ENCODE data around the gene ARHGAP33.
A peak's percentile ranks its signal among the peaks of the same experiment; 100 is the strongest.

ARHGAP33 gene, protein sequence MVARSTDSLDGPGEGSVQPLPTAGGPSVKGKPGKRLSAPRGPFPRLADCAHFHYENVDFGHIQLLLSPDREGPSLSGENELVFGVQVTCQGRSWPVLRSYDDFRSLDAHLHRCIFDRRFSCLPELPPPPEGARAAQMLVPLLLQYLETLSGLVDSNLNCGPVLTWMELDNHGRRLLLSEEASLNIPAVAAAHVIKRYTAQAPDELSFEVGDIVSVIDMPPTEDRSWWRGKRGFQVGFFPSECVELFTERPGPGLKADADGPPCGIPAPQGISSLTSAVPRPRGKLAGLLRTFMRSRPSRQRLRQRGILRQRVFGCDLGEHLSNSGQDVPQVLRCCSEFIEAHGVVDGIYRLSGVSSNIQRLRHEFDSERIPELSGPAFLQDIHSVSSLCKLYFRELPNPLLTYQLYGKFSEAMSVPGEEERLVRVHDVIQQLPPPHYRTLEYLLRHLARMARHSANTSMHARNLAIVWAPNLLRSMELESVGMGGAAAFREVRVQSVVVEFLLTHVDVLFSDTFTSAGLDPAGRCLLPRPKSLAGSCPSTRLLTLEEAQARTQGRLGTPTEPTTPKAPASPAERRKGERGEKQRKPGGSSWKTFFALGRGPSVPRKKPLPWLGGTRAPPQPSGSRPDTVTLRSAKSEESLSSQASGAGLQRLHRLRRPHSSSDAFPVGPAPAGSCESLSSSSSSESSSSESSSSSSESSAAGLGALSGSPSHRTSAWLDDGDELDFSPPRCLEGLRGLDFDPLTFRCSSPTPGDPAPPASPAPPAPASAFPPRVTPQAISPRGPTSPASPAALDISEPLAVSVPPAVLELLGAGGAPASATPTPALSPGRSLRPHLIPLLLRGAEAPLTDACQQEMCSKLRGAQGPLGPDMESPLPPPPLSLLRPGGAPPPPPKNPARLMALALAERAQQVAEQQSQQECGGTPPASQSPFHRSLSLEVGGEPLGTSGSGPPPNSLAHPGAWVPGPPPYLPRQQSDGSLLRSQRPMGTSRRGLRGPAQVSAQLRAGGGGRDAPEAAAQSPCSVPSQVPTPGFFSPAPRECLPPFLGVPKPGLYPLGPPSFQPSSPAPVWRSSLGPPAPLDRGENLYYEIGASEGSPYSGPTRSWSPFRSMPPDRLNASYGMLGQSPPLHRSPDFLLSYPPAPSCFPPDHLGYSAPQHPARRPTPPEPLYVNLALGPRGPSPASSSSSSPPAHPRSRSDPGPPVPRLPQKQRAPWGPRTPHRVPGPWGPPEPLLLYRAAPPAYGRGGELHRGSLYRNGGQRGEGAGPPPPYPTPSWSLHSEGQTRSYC

DNA sequence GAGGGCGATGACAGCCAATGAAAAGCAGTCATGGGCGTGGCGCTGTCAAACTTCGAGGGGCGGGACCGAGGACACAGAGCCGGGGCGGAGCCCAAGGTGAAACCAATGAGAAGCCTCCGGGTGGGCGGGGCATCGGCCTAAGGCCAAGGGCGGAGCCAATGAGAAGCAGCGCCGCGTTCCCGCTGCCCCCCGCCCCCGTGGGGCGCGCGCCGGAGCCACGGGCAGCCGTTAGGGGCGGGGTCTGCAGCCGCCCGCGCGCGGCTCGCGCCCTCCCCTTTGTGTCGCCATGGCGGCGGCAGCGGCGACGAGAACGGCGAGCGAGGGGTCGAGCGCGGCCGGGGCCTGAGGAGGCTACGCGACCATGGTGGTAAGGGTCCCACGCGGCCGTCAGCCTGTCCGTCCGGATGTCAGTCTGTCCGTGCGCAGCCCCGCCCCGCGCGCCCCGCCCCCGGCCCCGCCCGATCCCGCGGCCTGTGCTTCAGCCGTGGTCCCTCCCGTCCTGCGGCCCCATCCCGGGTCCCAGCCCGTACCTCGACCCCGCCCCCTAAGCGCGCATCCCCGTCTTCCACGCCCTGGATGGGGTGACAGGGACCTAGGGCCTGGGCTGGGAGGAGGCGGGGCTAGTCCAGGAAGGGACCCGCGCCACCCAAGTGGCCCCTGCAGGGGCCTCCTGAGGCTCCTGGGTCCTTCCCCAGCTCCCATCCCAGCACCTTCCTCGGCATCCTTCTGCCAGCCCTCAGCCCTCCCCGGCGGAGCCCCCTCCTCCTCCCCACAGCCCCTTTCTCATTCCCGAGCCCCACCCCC is at the start of gene ARHGAP33:
Gene ARHGAP33, plus strand, starts transcription at position 267 of the 804 bp plus-strand sequence. Its CDS starts 95 bp downstream, at position 362.
- DNase-seq, result peak; percentile 94 to 96

DNA sequence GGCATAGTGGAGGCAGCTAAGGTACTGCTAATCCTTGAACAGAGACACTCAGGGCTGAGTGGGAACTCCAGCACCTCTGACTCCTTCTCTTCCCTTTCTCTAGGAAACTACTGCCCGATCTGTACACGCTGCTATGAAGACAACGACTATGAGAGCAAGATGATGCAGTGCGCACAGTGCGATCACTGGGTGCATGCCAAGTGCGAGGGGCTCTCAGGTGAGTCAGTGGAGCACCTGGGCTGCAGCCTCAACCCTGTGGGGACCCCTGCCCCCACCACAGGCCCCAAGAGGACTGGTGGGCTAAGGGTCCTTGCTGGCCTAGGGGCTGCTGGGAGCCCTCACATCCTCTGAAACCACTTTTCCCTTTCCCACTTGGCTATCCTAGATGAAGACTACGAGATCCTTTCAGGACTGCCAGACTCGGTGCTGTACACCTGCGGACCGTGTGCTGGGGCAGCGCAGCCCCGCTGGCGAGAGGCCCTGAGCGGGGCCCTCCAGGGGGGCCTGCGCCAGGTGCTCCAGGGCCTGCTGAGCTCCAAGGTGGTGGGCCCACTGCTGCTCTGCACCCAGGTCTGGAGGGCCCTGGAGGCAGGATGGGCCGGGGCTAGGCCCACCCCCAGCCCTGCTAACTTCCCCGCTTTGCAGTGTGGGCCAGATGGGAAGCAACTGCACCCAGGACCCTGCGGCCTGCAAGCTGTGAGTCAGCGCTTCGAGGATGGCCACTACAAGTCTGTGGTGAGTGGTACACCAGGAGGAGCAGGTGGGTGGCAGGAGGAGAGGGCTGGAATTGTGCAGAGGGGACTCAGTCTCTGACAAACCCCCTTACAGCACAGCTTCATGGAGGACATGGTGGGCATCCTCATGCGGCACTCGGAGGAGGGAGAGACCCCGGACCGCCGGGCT is 48.1 kb upstream of the ARHGAP33 start:
- DNase-seq, result no peak

DNA sequence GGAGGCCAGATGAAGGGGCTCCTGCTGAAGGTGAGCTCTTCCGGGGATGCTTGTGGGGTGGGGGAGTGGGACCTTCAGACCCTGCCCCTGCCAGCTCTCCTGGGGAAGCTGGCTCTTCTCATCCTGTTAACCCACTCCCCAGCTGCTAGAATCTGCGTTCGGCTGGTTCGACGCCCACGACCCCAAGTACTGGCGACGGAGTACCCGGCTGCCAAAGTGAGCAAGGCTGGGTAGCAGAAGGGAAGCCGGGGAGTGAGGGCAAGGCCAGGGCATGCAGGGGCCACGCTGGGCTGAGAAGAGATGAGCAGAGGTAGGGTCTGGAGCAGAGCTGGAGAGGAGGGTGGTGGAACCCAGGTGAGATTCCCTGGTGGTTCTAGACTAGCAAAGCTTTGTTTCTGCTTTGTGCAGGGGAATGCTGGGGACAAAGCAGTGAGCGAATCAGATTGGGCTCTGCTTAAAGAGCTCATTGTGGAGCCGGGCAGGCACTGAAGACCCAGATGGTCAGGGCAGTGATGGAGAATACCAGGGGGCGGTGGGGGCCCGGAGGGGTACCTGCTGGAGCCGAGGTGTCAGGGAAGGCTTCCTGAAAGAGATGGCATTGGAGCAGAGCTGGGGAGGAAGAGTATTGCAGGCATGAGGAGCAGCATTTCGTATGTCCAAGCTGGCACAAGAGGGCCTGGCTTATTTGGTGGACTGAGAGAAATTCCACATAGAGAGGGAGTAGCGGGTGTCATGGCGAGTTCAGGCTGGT is 47.2 kb upstream of the ARHGAP33 start:
- DNase-seq, result no peak

DNA sequence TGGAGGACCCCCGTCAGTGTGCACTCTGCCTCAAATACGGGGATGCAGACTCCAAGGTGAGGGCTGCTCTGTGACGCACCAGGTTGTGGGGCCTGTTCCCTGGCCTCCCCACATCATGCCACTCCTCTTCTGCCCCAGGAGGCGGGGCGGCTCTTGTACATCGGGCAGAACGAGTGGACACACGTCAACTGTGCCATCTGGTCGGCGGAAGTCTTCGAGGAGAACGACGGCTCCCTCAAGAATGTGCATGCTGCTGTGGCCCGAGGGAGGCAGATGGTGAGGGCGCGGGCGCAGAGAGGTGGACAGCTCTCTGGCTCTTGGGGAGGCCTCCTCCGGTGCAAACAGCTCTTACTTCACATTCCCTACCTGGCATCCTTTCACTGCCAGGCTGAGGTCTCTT is 46.3 kb upstream of the ARHGAP33 start:
- no peak for DNase-seq

DNA sequence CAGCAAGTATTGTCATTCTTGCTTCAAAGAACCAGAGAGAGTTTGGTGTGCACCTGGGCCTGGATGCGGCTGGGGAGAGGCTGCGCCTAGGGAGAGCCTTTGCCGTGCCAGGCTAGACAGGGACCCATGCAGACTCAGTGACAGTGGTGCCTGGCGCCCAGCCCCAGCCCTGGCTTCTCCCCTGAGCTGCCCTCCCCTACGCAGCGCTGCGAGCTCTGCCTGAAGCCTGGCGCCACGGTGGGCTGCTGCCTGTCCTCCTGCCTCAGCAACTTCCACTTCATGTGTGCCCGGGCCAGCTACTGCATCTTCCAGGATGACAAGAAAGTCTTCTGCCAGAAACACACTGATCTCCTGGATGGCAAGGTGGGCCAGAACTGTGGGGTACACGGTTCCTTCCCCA is 45.6 kb upstream of the ARHGAP33 start:
- DNase-seq, result no peak

DNA sequence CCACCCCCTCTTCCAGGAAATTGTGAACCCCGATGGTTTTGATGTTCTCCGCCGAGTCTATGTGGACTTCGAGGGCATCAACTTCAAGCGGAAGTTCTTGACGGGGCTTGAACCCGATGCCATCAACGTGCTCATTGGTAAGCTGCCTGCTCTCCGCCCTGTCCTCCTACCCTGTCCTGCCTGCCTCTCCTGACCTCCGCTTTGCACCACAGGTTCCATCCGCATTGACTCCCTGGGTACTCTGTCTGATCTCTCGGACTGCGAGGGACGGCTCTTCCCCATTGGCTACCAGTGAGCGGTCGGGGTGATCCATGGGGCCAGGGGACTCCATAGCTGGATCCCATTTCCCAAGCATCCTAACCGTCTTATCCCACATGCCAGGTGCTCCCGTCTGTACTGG is 45.0 kb upstream of the ARHGAP33 start:
- DNase-seq, result no peak

DNA sequence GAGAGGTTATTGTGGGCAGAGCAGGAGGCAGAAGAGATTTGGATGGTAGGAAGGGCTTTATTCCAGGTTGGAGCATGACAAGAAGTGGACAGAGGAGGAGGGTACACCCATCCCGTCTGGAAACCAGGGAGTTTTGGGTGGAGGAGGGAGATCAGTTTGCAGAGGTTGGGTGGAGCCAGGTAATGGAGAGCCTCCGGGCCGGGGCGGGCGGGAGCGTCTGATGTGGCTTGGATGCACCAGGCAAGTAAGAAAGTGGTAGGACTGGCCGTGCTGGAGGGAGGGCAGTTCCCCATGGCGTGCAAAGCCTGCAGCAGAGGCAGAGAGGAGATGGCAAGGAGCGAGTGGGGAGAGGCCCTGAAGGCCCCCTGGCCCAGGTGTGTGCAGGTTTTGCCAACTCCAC is 44.0 kb upstream of the ARHGAP33 start:
- no peak for DNase-seq

DNA sequence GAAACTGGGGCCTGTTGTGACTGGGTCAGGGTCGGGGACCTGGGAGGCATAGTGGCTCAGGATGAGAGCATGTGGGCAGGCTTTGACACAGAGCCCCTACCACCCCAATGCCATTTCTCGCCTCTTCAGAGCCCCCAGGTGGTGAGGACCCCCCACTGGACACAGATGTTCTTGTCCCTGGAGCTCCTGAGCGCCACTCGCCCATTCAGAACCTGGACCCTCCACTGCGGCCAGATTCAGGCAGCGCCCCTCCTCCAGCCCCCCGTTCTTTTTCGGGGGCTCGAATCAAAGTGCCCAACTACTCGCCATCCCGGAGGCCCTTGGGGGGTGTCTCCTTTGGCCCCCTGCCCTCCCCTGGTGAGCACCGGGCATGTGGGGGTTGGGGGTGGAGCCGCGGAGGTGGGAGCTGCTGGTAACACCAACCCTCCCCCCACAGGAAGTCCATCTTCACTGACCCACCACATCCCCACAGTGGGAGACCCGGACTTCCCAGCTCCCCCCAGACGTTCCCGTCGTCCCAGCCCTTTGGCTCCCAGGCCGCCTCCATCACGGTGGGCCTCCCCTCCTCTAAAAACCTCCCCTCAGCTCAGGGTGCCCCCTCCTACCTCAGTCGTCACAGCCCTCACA is 43.5 kb upstream of the ARHGAP33 start:
- no peak for DNase-seq

DNA sequence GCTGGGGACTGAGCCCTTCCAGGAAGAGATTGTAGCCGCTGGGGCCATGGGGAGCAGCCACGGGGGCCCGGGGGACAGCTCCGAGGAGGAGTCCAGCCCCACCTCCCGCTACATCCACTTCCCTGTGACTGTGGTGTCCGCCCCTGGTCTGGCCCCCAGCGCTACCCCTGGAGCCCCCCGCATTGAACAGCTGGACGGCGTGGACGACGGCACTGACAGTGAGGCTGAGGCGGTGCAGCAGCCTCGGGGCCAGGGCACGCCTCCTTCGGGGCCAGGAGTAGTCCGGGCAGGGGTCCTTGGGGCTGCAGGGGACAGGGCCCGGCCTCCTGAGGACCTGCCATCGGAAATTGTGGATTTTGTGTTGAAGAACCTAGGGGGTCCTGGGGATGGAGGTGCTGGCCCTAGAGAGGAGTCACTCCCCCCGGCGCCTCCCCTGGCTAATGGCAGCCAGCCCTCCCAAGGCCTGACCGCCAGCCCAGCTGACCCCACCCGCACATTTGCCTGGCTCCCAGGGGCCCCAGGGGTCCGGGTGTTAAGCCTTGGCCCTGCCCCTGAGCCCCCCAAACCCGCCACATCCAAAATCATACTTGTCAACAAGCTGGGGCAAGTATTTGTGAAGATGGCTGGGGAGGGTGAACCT is 42.7 kb upstream of the ARHGAP33 start:
- DNase-seq, result no peak

DNA sequence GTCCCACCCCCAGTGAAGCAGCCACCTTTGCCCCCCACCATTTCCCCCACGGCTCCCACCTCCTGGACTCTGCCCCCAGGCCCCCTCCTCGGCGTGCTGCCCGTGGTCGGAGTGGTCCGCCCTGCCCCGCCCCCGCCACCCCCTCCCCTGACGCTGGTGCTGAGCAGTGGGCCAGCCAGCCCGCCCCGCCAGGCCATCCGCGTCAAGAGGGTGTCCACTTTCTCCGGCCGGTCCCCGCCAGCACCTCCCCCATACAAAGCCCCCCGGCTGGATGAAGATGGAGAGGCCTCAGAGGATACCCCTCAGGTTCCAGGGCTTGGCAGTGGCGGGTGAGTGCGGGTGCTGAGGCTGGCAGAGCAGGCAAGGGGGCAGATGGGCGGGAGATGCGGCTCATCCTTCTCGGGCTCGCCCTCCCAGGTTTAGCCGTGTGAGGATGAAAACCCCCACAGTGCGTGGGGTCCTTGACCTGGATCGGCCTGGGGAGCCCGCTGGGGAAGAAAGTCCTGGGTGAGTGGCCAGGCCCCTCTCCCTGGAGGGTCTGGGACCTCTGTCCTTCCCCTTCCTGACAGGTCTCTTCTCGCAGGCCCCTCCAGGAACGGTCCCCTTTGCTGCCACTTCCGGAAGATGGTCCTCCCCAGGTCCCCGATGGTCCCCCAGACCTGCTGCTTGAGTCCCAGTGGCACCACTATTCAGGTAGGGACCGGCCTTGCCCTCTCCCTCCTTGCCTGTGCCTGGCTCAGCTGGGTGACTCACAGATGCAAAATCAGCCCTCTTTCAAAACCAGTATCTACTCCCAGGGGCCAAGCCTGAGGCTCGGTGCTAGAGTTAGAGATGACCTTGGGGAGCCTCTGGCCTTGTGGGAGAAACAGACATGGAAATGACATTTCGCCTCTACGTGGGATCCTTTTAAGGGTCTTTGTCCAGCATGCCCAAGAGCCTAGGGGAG is 41.9 kb upstream of the ARHGAP33 start:
- no peak for DNase-seq

DNA sequence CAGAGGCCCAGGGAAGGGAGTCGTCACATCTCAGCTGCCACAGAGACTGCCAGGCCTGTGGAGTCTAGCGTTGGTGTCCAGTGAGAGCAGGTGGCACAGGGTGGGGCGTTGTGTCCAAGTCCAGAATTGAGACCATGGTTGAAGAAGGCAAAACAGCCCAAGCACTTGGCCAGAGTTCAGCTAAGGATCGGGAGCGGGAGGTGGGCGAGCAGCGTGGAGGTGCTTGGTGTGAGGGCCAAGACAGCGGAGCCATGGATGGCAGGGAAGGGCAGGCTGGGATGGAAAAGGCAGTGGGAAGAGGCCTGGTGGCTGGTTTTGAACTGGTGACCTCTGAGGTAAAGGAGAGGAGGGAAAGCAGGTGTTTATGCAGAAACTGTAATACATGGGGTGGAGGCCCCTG is 41.1 kb upstream of the ARHGAP33 start:
- DNase-seq, result no peak

DNA sequence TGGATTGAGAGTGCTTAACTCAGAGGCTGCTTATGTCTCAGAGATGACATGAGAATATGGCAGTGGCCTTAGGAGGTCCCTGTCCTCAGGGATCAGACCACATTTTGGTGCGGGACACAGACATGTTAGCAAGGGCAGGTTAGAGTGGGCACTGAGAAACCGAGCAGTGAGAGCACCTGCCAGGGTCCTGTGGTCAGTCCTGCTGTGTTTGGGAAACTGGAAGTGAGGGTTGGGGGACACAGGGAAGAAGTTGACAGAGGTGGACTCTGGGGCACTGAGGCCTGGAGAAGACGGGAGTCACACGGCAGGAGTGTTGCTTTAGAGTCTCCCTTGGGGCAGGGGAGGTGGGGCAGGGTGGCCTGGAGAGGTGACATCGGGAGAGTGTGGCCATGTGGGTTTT is 40.5 kb upstream of the ARHGAP33 start:
- no peak for DNase-seq

DNA sequence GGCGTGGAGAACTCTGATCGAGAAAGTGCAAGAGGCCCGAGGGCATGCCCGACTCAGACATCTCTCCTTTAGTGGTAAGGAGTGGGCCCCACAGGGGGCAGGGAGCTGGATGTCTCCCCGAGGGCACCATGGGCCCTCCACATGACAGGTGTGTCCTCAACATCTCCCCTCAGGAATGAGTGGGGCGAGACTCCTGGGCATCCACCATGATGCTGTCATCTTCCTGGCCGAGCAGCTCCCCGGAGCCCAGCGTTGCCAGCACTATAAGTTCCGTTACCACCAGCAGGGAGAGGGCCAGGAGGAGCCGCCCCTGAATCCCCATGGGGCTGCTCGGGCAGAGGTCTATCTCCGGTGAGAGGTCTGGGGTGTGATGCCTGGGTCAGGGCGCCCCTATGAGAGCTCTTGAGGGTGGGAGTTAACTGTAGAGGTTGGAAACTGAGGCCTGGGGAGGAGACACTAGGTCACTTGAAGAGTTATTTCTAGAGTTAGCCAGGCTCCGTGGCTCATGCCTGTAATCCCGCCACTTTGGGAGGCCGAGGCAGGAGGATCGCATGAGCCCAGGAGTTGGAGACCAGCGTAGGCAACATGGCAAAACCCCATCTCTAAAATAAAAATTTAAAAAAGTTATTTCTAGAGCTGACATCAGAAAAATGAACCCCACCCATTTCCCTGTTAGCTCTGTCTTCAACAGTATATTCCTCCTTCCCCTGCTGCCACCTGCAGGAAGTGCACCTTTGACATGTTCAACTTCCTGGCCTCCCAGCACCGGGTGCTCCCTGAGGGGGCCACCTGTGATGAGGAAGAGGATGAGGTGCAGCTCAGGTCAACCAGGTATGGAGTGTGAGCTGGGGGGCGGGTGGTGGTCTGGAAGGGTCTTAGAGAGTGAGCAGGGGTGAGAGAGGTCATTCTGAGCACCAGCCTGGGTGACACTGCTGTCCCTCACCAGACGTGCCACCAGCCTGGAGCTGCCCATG is 38.2 kb upstream of the ARHGAP33 start:
- no peak for DNase-seq

DNA sequence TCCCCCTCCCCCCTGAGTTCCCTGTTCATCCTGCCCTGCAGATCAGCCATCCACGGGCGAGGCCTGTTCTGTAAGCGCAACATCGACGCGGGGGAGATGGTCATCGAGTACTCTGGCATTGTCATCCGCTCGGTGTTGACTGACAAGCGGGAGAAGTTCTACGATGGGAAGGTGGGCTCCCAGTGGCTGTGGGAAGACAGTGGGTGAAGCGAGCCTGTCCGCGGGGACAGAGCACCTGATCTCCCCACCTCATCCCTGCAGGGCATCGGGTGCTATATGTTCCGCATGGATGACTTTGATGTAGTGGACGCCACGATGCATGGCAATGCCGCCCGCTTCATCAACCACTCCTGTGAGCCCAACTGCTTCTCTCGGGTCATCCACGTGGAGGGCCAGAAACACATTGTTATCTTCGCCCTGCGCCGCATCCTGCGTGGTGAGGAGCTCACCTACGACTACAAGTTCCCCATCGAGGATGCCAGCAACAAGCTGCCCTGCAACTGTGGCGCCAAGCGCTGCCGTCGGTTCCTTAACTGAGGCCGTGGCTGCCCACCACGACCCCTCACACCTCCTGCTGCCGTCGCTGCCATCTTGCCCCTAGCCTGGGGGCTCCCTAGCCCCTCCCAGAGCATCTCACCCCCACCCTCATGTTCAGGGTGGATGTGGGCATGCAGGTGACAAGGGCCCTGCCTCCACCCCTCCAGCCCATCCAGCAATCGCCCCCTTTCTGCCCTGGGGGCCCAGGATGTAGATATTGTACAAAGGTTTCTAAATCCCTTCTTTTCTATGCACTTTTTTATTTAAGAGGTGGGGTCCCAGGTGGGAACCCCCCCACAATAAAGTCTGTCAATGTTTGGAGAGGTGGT is 37.1 kb upstream of the ARHGAP33 start:
- no peak for DNase-seq

DNA sequence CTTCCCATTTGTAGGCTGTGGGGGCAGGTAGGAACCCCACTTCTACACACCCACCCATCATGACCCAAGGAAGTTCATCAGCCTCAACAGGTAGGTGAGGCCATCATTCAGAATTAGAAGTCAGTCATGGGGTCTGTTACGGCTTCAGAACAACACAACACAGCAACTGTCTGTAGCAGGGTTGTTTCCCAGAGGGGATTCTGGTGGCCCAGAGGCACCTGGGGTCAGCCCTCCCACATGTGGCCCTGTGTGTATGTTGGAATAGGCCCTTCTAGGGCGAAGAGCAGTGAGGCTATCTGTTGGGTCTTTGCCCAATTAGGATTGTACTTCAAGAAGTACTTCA is 36.5 kb upstream of the ARHGAP33 start:
- DNase-seq, result no peak

Data from AML-193 (cell line).